HG03571 (cell line): ENCODE data around the gene SLC22A16.
"Not testable (repeated sequence)": the region's sequence is repeated elsewhere in the genome, so short reads cannot be mapped to it uniquely, and the experiment has no call there.

Experiments
- ATAC-seq: cut with Tn5 transposase; IDR thresholded peaks from one replicate; pipeline ENCODE4 v1.9.1; 2021; ENCODE audit not compliant: unreplicated experiment

The SLC22A16 gene

GRCh38 chr6:110491299-110491643 lies 14.9 kb upstream of the SLC22A16 start:
- no peak for ATAC-seq

DNA sequence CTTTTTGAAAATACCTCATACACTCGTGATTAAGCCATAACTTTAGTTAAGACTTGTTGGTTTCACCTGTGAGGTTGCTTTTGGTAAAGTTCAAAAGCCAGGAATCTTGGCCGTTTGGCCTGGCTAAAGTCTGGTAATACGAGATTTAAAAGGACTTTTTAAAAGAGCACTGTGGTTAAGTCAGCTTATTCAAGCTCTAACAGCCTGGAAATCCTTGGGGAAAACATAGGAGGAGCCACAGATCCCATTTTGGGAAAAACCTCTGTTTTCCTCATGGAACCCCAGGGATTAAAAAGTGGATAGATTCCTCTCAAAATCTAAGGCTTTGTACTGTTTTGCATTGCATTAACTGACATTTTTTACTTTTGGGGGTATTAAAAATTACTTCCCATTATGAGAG lies 13.7 kb upstream of the SLC22A16 start:
- ATAC-seq, result no peak

DNA sequence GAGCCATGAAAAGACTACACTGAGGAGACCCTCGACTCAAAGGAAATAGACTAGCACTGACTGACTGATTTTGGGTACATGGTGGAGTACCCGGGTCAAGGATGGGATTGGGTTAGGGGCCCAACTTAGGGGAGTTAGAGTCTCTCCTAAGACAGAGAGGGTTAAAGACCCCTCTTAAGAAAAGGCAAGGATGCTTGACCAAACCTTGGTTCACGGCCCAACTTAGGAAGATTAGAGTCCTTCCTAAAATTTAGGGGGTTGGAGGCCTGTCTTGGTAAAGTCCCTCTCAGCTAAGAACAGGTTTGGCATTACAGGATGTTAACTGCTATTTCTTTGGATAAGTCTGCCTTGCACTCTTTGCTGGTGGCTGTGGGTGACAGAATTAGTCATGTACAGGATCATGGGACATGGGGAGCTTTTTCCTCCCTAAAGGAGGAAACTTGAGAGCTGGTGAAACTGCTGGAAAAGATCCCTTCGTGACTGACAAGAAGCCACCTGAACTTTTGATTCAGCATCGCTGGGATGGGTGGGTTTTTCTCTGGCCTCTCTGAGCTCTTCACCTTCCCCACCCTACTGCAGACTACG lies 12.3 kb upstream of the SLC22A16 start:
- ATAC-seq, result no peak

DNA sequence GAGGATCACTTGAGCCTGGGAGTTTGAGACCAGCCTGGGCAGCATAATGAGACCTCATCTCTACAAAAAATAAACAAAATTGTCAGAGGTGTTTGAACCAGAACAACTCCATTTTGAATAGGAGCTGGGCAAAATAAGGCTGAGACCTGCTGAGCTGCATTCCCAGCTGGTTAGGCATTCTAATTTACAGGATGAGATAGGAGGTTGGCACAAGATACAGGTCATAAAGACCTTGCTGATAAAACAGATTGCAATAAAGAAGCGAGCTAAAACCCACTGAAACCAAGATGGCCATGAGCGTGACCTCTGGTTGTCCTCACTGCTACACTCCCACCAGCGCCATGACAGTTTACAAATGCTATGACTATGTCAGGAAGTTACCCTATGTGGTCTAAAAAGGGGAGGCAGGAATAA lies 11.6 kb upstream of the SLC22A16 start:
- not testable (repeated sequence) for ATAC-seq

GRCh38 chr6:110486756-110487155 lies 10.3 kb upstream of the SLC22A16 start:
- ATAC-seq, result no peak

GRCh38 chr6:110485491-110485890 lies 9.1 kb upstream of the SLC22A16 start:
- no peak for ATAC-seq

GRCh38 chr6:110484321-110484720 lies 7.9 kb upstream of the SLC22A16 start:
- no peak for ATAC-seq

- ATAC-seq, result no peak
Observed at GRCh38 chr6:110482774-110483400, 6.5 kb upstream of the SLC22A16 start.

DNA sequence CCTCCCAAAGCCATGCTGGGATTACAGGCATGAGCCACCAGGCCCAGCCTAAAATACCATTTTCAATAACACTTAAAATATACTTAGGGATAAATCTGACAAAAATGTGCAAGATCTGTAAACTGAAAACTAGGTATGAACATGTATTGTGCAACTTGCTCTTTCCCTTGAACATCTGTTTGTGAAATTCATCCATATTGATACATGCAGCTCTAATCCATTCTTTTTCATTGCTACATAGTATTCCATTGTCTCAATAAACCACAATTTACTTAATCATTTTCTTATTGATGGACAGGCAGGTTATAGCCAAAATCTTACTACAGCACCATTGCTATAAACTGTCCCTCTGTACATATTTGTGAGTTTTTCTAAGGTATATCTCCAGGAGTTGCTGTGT lies 4.7 kb upstream of the SLC22A16 start:
- ATAC-seq, result no peak

DNA sequence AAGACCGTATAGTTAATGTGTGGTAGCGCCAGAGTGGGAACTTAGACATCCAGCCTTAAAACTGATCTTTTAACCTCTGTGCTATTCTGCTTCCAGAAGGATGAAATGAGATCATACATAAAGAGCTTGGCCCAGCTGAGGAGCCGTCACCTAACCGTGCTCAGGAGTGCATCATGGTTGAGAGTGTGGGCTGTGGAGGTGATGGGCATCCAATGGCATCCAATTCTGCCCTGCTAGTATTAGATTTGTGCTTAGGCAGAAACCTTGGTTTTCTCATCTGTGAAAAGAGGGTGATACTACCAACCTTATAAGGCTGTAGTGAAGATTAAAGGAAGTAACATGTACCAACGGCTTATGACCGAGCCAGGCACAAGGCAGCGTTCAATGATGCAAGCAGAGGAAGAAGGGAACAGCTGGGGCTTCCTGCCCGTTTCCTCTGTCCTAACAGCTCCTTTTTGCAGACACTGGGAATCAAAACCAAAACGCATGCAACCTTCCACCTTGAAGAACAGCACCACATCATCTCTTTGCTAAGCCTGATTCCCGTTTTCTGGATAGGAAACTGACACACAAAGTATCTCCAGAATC lies 1.3 kb downstream of the SLC22A16 start:
- no peak for ATAC-seq

GRCh38 chr6:110474500-110474899 lies 1.9 kb downstream of the SLC22A16 start:
- no peak for ATAC-seq

- ATAC-seq, result no peak
Observed at GRCh38 chr6:110472739-110473138, 3.7 kb downstream of the SLC22A16 start.

DNA sequence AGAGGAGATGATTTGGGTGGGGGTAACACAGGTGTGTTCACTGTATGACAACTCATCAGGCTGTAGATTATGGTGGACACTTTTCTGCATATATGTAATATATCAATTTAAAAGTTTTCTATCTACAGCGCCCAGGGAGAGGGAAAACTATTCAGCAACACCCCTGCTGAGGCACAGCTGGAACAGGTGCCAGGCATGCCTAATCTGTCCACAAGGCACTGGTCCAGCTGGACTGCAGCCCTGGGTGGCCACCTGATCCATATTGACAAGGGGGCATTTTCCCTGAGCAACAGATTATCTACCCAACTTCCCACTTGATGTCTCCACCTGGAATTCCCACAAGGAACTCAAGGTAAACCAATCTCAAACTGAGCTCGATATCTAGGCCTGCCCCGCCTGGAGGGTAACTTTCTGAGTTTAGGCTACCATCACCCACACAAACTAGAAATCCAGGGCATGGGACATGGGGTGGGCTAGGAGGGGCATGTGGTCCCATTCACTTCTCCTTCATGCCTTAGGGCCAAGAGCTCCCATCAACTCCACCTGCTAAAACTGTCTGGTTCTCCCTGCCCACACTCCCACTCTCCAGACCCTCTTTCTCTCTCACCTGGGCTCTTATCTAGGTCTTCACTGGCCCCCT lies 4.6 kb downstream of the SLC22A16 start:
- no peak for ATAC-seq

GRCh38 chr6:110468731-110469130 lies 7.7 kb downstream of the SLC22A16 start:
- no peak for ATAC-seq

- no peak for ATAC-seq
Observed at GRCh38 chr6:110467566-110468140, 8.8 kb downstream of the SLC22A16 start.

- no peak for ATAC-seq
Observed at GRCh38 chr6:110462884-110463481, 13.4 kb downstream of the SLC22A16 start.

DNA sequence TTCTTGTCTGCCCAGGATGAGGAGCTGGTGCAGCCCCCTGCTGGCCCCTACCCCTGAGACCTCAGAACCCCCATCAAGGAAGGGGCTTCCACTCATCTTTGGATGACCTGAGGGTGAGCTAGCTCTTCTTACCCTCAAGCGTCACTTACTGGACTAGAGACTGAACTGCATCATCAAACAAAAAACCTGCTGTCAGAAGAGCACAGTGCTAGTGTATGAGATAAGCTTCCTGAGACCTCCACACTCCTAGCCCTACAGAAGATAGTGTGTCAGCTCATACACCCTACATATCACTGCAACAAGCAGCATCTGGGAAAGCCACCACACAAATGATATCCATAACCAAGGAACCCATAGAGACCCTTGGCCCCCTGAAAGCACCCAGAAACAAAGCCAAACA lies 15.0 kb downstream of the SLC22A16 start:
- no peak for ATAC-seq

DNA sequence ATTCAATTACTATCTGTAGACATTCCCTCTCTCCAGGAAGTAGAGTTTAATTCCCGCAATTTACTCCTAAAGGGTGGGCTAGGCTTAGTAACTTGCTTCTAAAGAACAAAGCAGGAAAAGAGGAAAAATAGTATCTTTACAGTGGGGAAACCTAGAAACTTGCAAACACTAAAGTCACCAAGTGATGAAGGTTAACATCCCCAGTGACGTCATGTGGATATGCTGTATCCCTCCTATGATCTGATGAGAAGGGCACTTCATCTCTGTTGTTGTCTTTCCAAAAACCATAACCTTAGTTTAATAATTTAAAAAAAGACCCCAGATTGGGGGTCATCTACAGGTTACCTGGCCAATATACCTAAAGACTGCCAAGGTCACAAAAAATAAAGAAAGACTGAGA lies 17.3 kb downstream of the SLC22A16 start:
- no peak for ATAC-seq

DNA sequence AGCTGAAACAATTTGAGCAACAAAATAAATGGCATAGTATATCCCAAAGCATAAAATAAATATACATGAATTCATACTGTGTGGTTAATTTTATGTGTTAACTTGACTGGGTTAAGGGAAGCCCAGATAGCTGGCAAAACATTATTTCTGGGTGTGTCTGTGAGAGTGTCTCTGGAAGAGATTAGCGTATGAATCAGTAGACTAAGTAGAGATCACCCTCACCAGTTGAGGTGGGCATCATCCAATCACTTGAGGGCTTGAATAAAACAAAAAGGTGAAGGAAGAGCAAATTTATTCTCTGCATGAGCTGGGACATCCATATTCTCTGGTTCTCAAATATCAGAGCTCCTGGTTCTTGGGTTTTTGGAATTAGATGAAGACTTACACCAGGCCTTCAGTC lies 17.9 kb downstream of the SLC22A16 start:
- ATAC-seq, result no peak

- not testable (repeated sequence) for ATAC-seq
Observed at GRCh38 chr6:110457567-110458175, 18.7 kb downstream of the SLC22A16 start.

- no peak for ATAC-seq
Observed at GRCh38 chr6:110456694-110457093, 19.7 kb downstream of the SLC22A16 start.
